Hepatocyte (in vitro differentiated cells): Measurements from ENCODE around the gene CLCN7. TPM values are rescaled to one million over a fixed set of nuclear protein-coding genes. Genes with fewer than 3 reads are reported as not detected.

Experiments
- DNase-seq: peaks from one replicate; pipeline ENCODE4 v3.0.0-alpha.2; 2016; ENCODE audit warnings: low spot score
- H2AFZ ChIP-seq: fragments of 200-600 bp; sonication (generic); 2 replicates; pipeline ENCODE4 v1.6.0; 2016; ENCODE audit warnings: antibody characterized with exemption, mild to moderate bottlenecking
- H3K27ac ChIP-seq: fragments of 200-600 bp; sonication (generic); 2 replicates; pipeline ENCODE4 v1.5.1; 2016; ENCODE audit warnings: mild to moderate bottlenecking
- H3K27me3 ChIP-seq: fragments of 200-600 bp; sonication (generic); 2 replicates; pipeline ENCODE4 v1.6.1; 2016
- H3K36me3 ChIP-seq: fragments of 200-600 bp; sonication (generic); replicated peaks from 2 replicates; pipeline ENCODE4 v1.5.1; 2016; ENCODE audit warnings: low read depth; ENCODE audit not compliant: insufficient read depth
- H3K4me1 ChIP-seq: fragments of 200-600 bp; sonication (generic); 2 replicates; pipeline ENCODE4 v1.5.1; 2016; ENCODE audit warnings: mild to moderate bottlenecking, moderate library complexity; ENCODE audit not compliant: insufficient read depth
- H3K4me2 ChIP-seq: fragments of 200-600 bp; sonication (generic); 2 replicates; pipeline ENCODE4 v1.6.0; 2016
- H3K4me3 ChIP-seq: fragments of 200-600 bp; sonication (generic); 2 replicates; pipeline ENCODE4 v1.5.1; 2016; ENCODE audit warnings: mild to moderate bottlenecking
- H3K79me2 ChIP-seq: fragments of 200-600 bp; sonication (generic); 2 replicates; pipeline ENCODE4 v1.6.0; 2017; ENCODE audit warnings: mild to moderate bottlenecking
- H3K9me2 ChIP-seq: fragments of 200-600 bp; sonication (generic); replicated peaks from 2 replicates; pipeline ENCODE4 v1.6.0; 2017; ENCODE audit warnings: mild to moderate bottlenecking; ENCODE audit not compliant: insufficient read depth
- H3K9me3 ChIP-seq: fragments of 200-600 bp; sonication (generic); 2 replicates; pipeline ENCODE4 v1.5.1; 2016; ENCODE audit warnings: low read depth, mild to moderate bottlenecking
- H4K20me1 ChIP-seq: fragments of 200-600 bp; sonication (generic); 2 replicates; pipeline ENCODE4 v1.6.0; 2016; ENCODE audit warnings: mild to moderate bottlenecking; ENCODE audit not compliant: insufficient read depth, poor library complexity, severe bottlenecking
- CTCF ChIP-seq: fragments of 200-600 bp; sonication (generic); IDR thresholded peaks from 2 replicates; pipeline ENCODE4 v1.5.1; 2016; ENCODE audit warnings: antibody characterized with exemption, mild to moderate bottlenecking; ENCODE audit not compliant: poor library complexity
- EZH2 ChIP-seq: fragments of 200-600 bp; sonication (generic); IDR thresholded peaks from 2 replicates; pipeline ENCODE4 v1.6.1; 2016; ENCODE audit warnings: antibody characterized with exemption, mild to moderate bottlenecking, borderline replicate concordance
- EZH2phosphoT487 ChIP-seq: fragments of 200-600 bp; sonication (generic); IDR thresholded peaks from one replicate; pipeline ENCODE4 v1.6.1; 2018; ENCODE audit warnings: antibody characterized with exemption, mild to moderate bottlenecking, low read depth, moderate library complexity; ENCODE audit not compliant: unreplicated experiment, severe bottlenecking
- WGBS: methylation state at CpG from one replicate; pipeline ENCODE4 v1.1.6; 2016; ENCODE audit warnings: low lambda C conversion rate; ENCODE audit errors: missing lambda C conversion rate; 5-methylcytosine and 5-hydroxymethylcytosine counted together
- polyA plus RNA-seq: library from polyadenylated mRNA; unstranded; fragments of >200 nt; fragmentation: Nextera tagmentation; extraction: Ambion mirVana; gene quantifications from 2 replicates; pipeline ENCODE4 v1.2.1, GENCODE V29; 2016
- total RNA-seq: library from RNA; depleted of rRNA; stranded (reverse); fragments of >200 nt; gene quantifications from 2 replicates; pipeline ENCODE4 v1.2.3, GENCODE V29; 2014

The CLCN7 gene
- total and polyA plus RNA-seq, 2 experiments from 2014 or later: 56.3 to 107 TPM

GRCh38 chr16:1520461-1520860 is 45.6 kb upstream of the CLCN7 start:
- no peaks in the 10 kb centered on the region for H3K79me2 ChIP-seq
- no peak for DNase-seq
- no peak overlapping the region for H3K27ac ChIP-seq
- H3K4me1 ChIP-seq: no peaks in the 10 kb centered on the region
- no peaks in the 10 kb centered on the region for H3K9me2 ChIP-seq
- H3K9me3 ChIP-seq: no peaks in the 10 kb centered on the region
- TF ChIP-seq EZH2phosphoT487 (no peak), EZH2 (no peak), CTCF (no peak)
- no peaks in the 10 kb centered on the region for H4K20me1 ChIP-seq
- 96% methylated on average over 19 of the region's 19 CpGs for WGBS
- no peak overlapping the region for H3K4me3 ChIP-seq
- H3K4me2 ChIP-seq: no peak overlapping the region
- H3K27me3 ChIP-seq: no peaks in the 10 kb centered on the region
- no peak overlapping the region for H2AFZ ChIP-seq
- no peaks in the 10 kb centered on the region for H3K36me3 ChIP-seq

- Histone ChIP-seq H3K9me2 (no peaks in the 10 kb centered on the region), H3K4me2 (no peak overlapping the region), H3K27me3 (no peaks in the 10 kb centered on the region), H3K4me1 (no peaks in the 10 kb centered on the region), H3K79me2 (no peaks in the 10 kb centered on the region), H3K9me3 (no peaks in the 10 kb centered on the region), H3K36me3 (no peaks in the 10 kb centered on the region), H2AFZ (no peak overlapping the region), H3K4me3 (no peak overlapping the region), H4K20me1 (no peaks in the 10 kb centered on the region), H3K27ac (no peak overlapping the region)
- 94% methylated on average over 17 of the region's 17 CpGs for WGBS
- TF ChIP-seq EZH2: no peak
- no peak for TF ChIP-seq CTCF
- TF ChIP-seq EZH2phosphoT487: no peak
- DNase-seq: no peak
Observed at GRCh38 chr16:1519831-1520230, 45.0 kb upstream of the CLCN7 start.

DNA sequence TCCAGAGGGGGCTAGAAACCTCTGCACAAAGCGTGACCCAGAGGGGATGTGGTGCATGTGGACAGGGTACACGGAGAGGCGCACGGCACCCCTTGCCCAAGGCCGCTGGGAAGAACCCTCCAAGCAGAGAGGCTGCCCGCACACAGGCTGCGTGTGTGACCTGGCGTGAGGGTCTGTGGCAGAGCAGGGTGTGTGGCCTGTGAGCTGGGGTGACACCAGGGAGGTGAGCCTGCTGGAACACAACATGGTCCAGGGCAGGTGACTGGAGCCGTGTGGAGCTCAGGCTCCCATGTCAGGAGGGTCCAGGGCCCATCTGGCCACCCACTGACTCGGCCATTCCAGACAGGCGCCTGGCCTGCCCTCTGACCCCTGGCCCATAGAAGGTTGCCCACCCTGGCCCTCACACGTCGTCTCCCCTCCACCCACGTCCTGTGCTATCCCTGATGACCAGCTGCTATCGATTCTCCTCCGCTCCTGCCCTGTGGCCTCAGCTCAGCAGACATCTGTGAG is 43.9 kb upstream of the CLCN7 start:
- no peak for DNase-seq
- Histone ChIP-seq H3K4me3 (no peak overlapping the region), H3K9me3 (no peaks in the 10 kb centered on the region), H3K27ac (no peak overlapping the region), H3K27me3 (no peaks in the 10 kb centered on the region), H3K4me2 (no peak overlapping the region), H2AFZ (no peak overlapping the region), H4K20me1 (no peaks in the 10 kb centered on the region), H3K4me1 (no peaks in the 10 kb centered on the region), H3K9me2 (no peaks in the 10 kb centered on the region), H3K36me3 (no peaks in the 10 kb centered on the region), H3K79me2 (no peaks in the 10 kb centered on the region)
- TF ChIP-seq CTCF (no peak), EZH2 (no peak), EZH2phosphoT487 (no peak)
- WGBS: 89% methylated on average over 16 of the region's 16 CpGs

DNA sequence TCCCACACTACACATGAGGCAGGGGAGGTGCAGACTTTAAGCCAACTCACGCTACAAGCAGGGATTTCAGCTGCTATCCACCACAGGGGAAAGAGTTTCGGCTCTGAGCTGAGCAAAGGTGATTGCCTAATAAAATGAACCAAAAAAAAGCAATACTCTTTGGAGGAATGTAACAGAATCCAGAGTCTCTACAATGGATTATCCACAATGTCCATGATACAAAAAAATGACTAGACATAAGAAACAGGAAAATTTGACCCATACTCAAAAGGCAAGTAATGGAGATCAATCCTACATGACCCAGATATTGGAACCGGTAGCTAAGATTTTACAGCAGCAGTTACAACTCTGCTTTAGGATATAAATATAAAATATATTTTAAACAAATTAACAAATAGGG is 39.7 kb upstream of the CLCN7 start:
- no peaks in the 10 kb centered on the region for H3K36me3 ChIP-seq
- no peaks in the 10 kb centered on the region for H3K79me2 ChIP-seq
- H3K9me2 ChIP-seq: no peaks in the 10 kb centered on the region
- H4K20me1 ChIP-seq: no peaks in the 10 kb centered on the region
- 96% methylated on average over 3 of the region's 3 CpGs for WGBS
- no peaks in the 10 kb centered on the region for H3K9me3 ChIP-seq
- no peak overlapping the region for H2AFZ ChIP-seq
- no peak for DNase-seq
- no peaks in the 10 kb centered on the region for H3K27me3 ChIP-seq
- H3K4me3 ChIP-seq: no peak overlapping the region
- TF ChIP-seq EZH2 (no peak), EZH2phosphoT487 (no peak), CTCF (no peak)
- H3K4me1 ChIP-seq: no peaks in the 10 kb centered on the region
- no peak overlapping the region for H3K4me2 ChIP-seq
- H3K27ac ChIP-seq: no peak overlapping the region
